ENCODE data around the gene MYO5B.

DNA sequence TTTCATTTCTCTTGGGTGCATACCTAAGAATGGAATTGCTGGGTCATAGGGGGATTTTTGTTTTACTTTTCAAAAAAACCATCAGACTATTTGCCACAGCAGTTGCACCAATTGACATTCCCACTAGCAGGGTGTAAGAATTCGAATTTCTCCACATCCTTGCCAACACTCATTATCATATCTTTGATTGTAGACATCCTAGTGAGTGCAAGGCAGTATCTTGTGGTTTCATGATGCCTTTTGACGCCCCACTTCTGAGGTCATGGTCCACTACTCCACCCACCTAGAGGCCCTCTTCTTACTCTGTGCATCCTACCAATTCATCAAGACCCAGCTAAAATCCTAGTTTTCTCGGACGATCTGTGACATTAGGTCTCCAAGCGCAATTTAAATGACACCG lies 161.9 kb downstream of the MYO5B start:
- TF ChIP-seq, protein P1, sequence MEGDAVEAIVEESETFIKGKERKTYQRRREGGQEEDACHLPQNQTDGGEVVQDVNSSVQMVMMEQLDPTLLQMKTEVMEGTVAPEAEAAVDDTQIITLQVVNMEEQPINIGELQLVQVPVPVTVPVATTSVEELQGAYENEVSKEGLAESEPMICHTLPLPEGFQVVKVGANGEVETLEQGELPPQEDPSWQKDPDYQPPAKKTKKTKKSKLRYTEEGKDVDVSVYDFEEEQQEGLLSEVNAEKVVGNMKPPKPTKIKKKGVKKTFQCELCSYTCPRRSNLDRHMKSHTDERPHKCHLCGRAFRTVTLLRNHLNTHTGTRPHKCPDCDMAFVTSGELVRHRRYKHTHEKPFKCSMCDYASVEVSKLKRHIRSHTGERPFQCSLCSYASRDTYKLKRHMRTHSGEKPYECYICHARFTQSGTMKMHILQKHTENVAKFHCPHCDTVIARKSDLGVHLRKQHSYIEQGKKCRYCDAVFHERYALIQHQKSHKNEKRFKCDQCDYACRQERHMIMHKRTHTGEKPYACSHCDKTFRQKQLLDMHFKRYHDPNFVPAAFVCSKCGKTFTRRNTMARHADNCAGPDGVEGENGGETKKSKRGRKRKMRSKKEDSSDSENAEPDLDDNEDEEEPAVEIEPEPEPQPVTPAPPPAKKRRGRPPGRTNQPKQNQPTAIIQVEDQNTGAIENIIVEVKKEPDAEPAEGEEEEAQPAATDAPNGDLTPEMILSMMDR (IDR thresholded peaks at IDR 0.05; ENCODE audit: low read depth, low read length) = no peak
- TF ChIP-seq POLR2A (IDR thresholded peaks at IDR 0.05; ENCODE audit: extremely low read depth, insufficient read length) = no peak

Data from NB4 (cell line).